OCI-M1 (cell line): Measurements from ENCODE around the gene ATP8A2.
"Not testable (repeated sequence)": the region's sequence is repeated elsewhere in the genome, so short reads cannot be mapped to it uniquely, and the experiment has no call there.

Experiments
- DNase-seq: peaks from one replicate; lab custom pipeline; 2025; lab: John Stamatoyannopoulos, UW

The ATP8A2 gene

GRCh38 chr13:25463496-25463895 is 91.7 kb downstream of the ATP8A2 start:
- no peak for DNase-seq

- DNase-seq = no peak
Measured at GRCh38 chr13:25466880-25467279, 95.1 kb downstream of the ATP8A2 start.

GRCh38 chr13:25468325-25469168 is 96.8 kb downstream of the ATP8A2 start:
- no peak for DNase-seq

DNA sequence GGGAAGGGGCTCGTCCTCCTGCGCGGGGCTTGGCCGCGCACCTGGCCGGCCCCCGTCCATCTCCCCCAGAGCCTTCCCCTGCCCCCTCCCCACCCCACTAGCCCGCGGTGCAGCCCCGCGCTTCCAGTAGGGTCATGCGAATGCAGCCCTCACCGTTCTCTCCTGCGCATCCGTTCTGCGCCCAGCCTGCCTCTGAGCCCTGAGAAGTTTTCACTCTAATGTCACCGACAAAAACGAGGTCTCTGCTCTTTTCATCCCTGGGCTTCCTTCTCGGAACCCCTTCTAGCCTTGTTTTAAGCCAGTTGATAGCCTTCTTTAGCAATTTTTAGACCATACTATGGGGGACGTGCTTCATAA is 97.4 kb downstream of the ATP8A2 start:
- no peak for DNase-seq

GRCh38 chr13:25473864-25474263 is 102.1 kb downstream of the ATP8A2 start:
- no peak for DNase-seq

DNA sequence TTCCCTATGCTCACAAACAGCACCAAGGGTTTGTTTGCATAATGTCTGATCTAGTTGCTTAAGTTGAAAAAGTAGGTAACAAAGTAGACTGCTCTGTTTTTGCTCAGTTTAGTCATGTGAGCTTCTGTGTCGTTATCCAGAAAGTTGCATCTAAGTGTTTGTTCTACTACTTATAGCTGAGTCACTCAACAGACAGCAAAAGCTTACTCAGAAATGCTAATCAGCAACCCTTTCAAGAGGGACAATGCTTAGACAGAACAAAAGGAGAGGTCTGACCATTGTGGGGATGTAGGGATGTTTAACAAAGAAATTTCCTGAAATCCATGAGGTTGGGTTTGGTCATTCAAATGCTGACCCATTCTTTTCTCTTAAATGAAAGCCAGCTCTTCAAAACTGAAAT is 106.4 kb downstream of the ATP8A2 start:
- peak; percentile 6 for DNase-seq

GRCh38 chr13:25489238-25489637 is 117.5 kb downstream of the ATP8A2 start:
- DNase-seq = no peak

DNA sequence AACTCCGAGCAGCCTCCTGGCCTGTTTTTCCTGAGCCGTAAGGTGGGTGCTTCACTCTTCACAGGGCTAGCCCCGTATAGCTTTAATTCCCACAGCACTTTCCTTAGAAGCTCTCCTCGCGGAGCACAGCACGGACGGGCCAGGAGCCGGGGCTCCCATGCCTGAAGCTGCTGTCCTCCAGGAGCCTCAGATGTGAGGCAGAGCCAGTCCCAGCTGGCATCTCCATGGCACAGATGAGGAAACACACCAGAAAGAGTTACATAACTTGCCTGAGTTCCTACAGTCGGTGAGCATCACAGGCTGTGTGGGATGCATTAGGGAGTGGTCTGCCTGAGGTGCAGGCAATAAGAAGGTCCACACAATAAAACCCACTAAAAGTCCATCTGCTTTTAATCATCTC is 118.5 kb downstream of the ATP8A2 start:
- DNase-seq = no peak

GRCh38 chr13:25493931-25494640 is 122.3 kb downstream of the ATP8A2 start:
- no peak for DNase-seq

- DNase-seq = peak; percentile 2
Measured at GRCh38 chr13:25494698-25495411, 123.1 kb downstream of the ATP8A2 start.

DNA sequence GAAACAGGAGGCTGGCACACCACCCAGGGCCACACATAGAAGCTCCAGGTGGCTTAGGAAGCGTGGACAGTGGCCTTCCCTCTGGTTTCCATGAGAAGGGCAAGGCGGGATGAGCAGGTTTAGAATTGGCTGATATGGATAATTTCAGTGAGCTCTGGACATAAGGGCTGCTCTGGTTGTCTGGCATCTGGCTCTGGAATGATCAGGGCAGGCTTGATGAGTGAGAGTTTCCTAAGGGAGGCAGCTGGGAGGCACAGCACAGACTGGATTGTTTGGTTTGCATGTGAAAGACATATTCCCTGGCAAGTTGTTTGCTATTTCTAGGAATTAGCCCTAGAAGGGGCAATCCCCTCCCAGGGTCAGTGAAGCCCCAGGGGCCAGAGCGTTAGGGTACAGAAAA is 129.5 kb downstream of the ATP8A2 start:
- DNase-seq = no peak

DNA sequence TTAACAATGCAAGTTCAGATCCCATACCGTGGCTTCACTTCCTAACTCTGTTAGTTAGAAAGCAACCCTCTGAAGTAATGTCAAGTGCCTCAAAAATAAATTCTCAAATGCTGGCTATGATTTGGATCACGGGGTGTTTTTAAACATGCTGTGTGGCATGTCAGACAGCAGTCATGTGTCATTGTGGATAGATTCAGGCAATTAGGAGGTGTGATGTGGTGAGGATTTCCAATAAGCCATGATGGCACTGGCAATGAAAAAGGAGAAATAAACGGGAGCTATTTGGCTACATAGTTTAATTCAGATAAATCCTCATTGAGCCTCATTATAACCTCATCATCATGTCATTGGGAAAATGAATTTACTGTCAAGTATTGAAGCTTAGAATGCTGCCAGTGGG is 130.3 kb downstream of the ATP8A2 start:
- no peak for DNase-seq

GRCh38 chr13:25502551-25502950 is 130.8 kb downstream of the ATP8A2 start:
- no peak for DNase-seq

DNA sequence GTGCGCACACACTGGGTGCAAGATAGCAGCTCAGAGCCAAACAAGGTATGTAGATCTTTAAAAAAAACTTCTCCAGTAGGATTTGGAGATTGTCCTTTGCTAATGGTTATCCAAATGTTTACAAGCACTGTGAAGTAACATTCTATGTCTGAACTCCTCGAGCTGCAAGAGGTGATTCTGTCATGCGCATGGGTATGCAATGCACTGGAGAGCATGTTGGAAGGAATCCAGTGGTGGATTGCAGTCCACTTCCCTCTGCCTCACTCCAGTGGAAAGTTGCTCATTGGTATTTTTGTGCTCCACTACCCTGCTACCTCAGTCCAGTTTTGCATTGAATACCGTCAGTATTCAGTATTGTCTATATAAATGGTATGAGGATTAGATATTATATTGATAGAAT is 132.1 kb downstream of the ATP8A2 start:
- no peak for DNase-seq

- no peak for DNase-seq
Measured at GRCh38 chr13:25507841-25508240, 136.1 kb downstream of the ATP8A2 start.

DNA sequence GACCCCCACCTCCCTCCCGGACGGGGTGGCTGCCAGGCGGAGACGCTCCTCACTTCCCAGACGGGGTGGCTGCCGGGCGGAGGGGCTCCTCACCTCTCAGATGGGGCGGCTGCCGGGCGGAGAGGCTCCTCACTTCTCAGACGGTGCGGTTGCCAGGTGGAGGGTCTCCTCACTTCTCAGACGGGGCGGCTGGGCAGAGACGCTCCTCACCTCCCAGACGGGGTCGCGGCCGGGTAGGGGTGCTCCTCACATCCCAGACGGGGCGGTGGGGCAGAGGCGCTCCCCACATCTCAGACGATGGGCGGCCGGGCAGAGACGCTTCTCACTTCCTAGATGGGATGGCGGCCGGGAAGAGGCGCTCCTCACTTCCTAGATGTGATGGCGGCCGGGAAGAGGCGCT is 141.3 kb downstream of the ATP8A2 start:
- DNase-seq = not testable (repeated sequence)

DNA sequence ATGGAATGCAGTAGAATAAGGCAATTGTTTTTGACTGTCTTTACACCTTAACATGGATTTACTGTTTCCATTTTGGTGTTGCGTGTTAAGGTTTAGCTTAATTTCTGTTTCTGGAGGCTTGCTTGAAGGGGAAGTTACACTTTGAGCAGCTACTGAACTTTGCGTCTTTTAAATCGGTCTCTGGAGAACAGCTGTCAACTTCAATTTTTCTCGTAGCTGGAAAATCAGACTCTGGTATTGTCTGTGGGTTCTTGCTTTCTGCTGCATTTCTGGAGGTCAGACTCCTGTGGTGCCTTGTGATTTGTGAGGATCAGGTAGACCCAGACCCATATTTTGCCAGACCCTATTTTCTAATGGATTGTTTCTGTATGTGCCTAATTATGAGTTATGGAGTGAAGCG is 146.7 kb downstream of the ATP8A2 start:
- no peak for DNase-seq

GRCh38 chr13:25525884-25526283 is 154.1 kb downstream of the ATP8A2 start:
- no peak for DNase-seq

- DNase-seq = no peak
Measured at GRCh38 chr13:25528266-25528665, 156.5 kb downstream of the ATP8A2 start.

GRCh38 chr13:25529425-25529824 is 157.7 kb downstream of the ATP8A2 start:
- no peak for DNase-seq

DNA sequence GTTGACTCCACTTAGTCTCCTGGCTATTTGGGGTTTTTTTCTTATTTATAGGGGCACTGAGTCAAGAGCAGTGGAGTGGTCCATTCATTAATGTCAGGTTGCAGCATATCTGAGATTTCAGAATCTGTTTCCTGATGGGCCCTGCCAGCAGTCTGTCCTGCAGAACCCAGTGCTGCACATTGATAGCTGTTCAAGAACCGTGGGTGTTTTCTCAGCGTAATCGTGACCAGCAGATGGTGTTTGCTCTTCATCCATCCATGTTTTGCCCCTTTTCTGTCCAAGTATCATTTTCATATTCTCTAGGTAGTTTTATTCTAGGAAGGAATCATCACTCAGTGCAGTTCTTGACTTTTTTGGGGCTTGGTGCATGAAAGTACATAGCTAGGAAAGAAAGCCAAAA is 166.5 kb downstream of the ATP8A2 start:
- DNase-seq = no peak

- peak; percentile 47 for DNase-seq
Measured at GRCh38 chr13:25541434-25542123, 169.8 kb downstream of the ATP8A2 start.
